Measurements from ENCODE around the gene OGFR.

DNA sequence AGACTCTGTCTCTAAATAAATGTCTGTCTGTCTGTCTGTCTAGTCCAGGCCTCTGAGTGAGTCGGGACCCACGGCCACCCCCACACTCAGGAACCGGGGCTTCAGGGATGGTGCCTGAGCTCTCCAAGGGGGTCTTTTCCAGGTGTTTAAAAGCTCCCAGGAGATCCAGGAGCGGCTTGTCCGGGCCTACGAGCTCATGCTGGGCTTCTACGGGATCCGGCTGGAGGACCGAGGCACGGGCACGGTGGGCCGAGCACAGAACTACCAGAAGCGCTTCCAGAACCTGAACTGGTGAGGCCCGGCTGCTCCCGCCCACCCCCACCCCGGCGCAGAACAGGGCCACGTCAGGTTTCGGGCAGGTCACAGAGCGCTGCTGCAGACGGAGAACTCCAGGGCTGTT, 6.7 kb downstream of the OGFR start:
- TF ChIP-seq, protein P1, sequence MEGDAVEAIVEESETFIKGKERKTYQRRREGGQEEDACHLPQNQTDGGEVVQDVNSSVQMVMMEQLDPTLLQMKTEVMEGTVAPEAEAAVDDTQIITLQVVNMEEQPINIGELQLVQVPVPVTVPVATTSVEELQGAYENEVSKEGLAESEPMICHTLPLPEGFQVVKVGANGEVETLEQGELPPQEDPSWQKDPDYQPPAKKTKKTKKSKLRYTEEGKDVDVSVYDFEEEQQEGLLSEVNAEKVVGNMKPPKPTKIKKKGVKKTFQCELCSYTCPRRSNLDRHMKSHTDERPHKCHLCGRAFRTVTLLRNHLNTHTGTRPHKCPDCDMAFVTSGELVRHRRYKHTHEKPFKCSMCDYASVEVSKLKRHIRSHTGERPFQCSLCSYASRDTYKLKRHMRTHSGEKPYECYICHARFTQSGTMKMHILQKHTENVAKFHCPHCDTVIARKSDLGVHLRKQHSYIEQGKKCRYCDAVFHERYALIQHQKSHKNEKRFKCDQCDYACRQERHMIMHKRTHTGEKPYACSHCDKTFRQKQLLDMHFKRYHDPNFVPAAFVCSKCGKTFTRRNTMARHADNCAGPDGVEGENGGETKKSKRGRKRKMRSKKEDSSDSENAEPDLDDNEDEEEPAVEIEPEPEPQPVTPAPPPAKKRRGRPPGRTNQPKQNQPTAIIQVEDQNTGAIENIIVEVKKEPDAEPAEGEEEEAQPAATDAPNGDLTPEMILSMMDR (IDR thresholded peaks at IDR 0.05; ENCODE audit: insufficient read depth, low read depth, low read length), result no peak
- no peak for TF ChIP-seq EZH2 (IDR thresholded peaks at IDR 0.05; ENCODE audit: insufficient read depth, low read length)

All from astrocyte (in vitro differentiated cells and primary cell).